AG09309 (cell line): ENCODE measurements around the gene EPHX1.
"Not testable (repeated sequence)": the region's sequence is repeated elsewhere in the genome, so short reads cannot be mapped to it uniquely, and the experiment has no call there.

ENCODE experiments used
- DNase-seq: peaks from one replicate; pipeline ENCODE4 v3.0.0-alpha.2; 2010; ENCODE audit warnings: low read depth
- H3K4me3 ChIP-seq: 2 replicates; pipeline ENCODE4 v1.5.1; 2011; ENCODE audit warnings: mild to moderate bottlenecking, low read depth, low read length, moderate library complexity; ENCODE audit not compliant: control insufficient read depth
- CTCF ChIP-seq: IDR thresholded peaks from 2 replicates; pipeline ENCODE4 v1.5.1; 2011; ENCODE audit warnings: mild to moderate bottlenecking, low read depth, low read length, inconsistent platforms; ENCODE audit not compliant: insufficient read depth, control insufficient read depth; ENCODE audit errors: missing control alignments

Gene EPHX1

DNA sequence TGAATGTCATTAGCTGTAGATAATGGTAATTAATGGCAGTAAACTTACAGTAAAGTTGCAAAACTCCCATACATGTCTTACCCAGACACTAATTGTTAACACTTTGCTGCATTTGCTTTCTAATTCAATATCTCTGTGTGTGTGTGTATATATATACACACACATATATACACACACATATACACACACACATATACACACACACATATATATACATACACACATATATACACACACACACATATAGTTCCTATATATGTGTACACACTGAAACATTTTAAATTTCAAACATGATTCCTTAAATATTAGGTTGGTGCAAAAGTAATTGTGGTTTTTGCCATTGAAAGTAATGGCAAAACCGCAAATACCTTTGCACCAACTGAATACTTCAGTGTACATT is 3.7 kb upstream of the EPHX1 start:
- no peak overlapping the region for H3K4me3 ChIP-seq

GRCh38 chr1:225806736-225807135 is 3.2 kb upstream of the EPHX1 start:
- H3K4me3 ChIP-seq, DNase-seq: not testable (repeated sequence)

More for the DNA sequence above, 3.7 kb upstream of the EPHX1 start:
- no peak for DNase-seq
- TF ChIP-seq CTCF = no peak

DNA sequence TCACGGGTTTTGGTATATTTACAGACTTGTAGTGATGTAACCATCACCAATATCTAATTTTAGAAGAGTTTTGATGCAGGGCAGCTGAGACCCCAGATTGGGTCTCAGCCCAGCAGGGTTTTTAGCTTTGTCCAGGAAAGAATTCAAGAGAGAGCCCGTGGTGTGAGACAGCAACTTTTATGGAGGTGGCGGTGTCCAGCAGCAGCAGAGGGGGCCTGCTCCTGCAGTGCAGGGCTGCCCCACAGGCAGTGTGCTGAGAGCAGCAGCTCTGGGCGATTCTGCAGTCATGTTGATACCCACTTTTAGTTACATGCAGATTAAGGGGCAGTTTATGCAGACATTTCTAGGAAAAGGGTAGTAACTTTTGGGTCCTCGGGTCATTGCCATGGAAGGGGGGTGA is 1.8 kb upstream of the EPHX1 start:
- H3K4me3 ChIP-seq = no peak overlapping the region
- no peak for DNase-seq
- no peak for TF ChIP-seq CTCF

GRCh38 chr1:225810579-225811538 is 935 bp downstream of the EPHX1 start:
- not testable (repeated sequence) for DNase-seq
- H3K4me3 ChIP-seq = peak overlapping the region; percentile 67

DNA sequence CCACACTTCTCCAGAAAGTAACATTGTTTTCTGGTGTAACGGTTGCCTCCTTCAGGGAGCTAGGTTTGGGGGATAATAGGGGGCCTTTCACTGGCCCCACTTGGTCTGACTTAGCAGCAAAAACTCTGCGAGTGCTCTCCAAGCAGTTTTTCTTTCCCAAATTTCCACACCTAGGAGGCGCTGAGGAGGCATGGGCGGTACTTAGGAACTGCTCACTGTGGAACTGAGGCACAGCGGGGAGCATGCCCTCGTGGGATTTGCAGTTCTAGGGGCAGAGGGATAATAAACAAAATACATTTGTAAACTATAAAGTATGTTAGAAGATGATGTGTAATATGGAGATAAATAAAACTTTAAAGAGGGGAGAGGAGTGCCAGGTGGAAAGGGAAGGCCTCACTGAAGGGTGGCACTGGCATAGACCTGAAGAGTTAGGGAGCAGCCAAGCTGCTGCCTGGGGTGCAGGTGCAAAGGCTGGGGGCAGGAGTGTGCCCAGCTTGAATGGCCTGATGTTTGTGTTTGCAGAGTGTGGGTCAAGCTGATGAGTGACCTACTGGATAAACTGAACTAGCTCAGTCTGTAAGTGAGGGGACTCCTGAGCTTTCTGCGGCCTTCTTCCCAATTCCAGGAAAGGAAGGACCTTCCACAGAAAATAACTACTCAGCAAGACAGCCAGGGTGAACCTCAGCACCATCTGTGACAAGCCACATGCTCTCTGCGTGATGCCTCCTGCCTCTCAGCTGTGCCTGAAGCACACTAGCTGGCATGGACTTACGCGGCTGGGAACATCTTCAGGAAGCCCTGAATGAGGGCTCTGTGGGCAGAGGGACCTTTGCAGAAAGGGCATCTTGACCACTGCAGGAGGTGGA is 1.9 kb downstream of the EPHX1 start:
- no peak overlapping the region for H3K4me3 ChIP-seq
- no peak for DNase-seq
- TF ChIP-seq CTCF = peak; percentile 39

GRCh38 chr1:225812488-225813213 is 2.7 kb downstream of the EPHX1 start:
- no peak overlapping the region for H3K4me3 ChIP-seq
- no peak for DNase-seq
- TF ChIP-seq CTCF = no peak

GRCh38 chr1:225813214-225813964 is 3.5 kb downstream of the EPHX1 start:
- no peak for TF ChIP-seq CTCF
- DNase-seq = peak; percentile 50
- no peak overlapping the region for H3K4me3 ChIP-seq
